Type B pancreatic cell (in vitro differentiated cells): ENCODE measurements around the gene KLHDC4. TPM values are rescaled to one million over a fixed set of nuclear protein-coding genes. Genes with fewer than 3 reads are reported as not detected.

Experiments
- DNase-seq: peaks from one replicate; pipeline ENCODE4 v3.0.0; 2021; ENCODE audit warnings: mixed read lengths; ENCODE audit not compliant: unreplicated experiment; ENCODE audit errors: extremely low spot score
- H3K27ac Mint-ChIP-seq: 2 replicates; pipeline ENCODE4 v1.8.0; 2021; ENCODE audit warnings: mild to moderate bottlenecking, mixed read lengths
- H3K27me3 Mint-ChIP-seq: 2 replicates; pipeline ENCODE4 v1.8.0; 2021; ENCODE audit warnings: mixed read lengths
- H3K36me3 Mint-ChIP-seq: 2 replicates; pipeline ENCODE4 v1.8.0; 2021; ENCODE audit warnings: mixed read lengths
- H3K4me1 Mint-ChIP-seq: one replicate; pipeline ENCODE4 v1.8.0; 2021; ENCODE audit warnings: mixed read lengths; ENCODE audit not compliant: unreplicated experiment
- H3K4me3 Mint-ChIP-seq: 2 replicates; pipeline ENCODE4 v1.8.0; 2021; ENCODE audit warnings: mild to moderate bottlenecking, mixed read lengths
- H3K9me3 Mint-ChIP-seq: 2 replicates; pipeline ENCODE4 v1.8.0; 2021; ENCODE audit warnings: mixed read lengths
- CTCF ChIP-seq: fragments of 200-600 bp; sonication (generic); conservative IDR thresholded peaks from 2 replicates; pipeline ENCODE4 v1.5.0; 2021; ENCODE audit warnings: antibody characterized with exemption, mild to moderate bottlenecking
- total RNA-seq: library from RNA; stranded (reverse); gene quantifications from 2 replicates; pipeline ENCODE4 v1.2.1, GENCODE V29; 2021; ENCODE audit warnings: low replicate concordance

The KLHDC4 gene
- total RNA-seq, 1 donor from 2014 or later, result 43.4 TPM

GRCh38 chr16:87693827-87694226 is 72.0 kb downstream of the KLHDC4 start:
- DNase-seq, result no peak
- Mint-ChIP-seq H3K27me3 (no peaks in the 10 kb centered on the region), H3K4me3 (no peak overlapping the region), H3K27ac (no peak overlapping the region), H3K9me3 (no peaks in the 10 kb centered on the region), H3K4me1 (no peaks in the 10 kb centered on the region), H3K36me3 (no peaks in the 10 kb centered on the region)
- no peak for TF ChIP-seq CTCF

- Mint-ChIP-seq H3K27me3 (no peaks in the 10 kb centered on the region), H3K36me3 (no peaks in the 10 kb centered on the region), H3K9me3 (no peaks in the 10 kb centered on the region), H3K4me3 (no peak overlapping the region), H3K27ac (no peak overlapping the region), H3K4me1 (no peaks in the 10 kb centered on the region)
- DNase-seq, result no peak
- TF ChIP-seq CTCF, result no peak
Measured at GRCh38 chr16:87692756-87693155, 73.0 kb downstream of the KLHDC4 start.

- no peak overlapping the region for H3K4me3 Mint-ChIP-seq
- DNase-seq, result no peak
- TF ChIP-seq CTCF, result no peak
- H3K36me3 Mint-ChIP-seq, result no peaks in the 10 kb centered on the region
- no peak overlapping the region for H3K27ac Mint-ChIP-seq
- H3K9me3 Mint-ChIP-seq, result no peaks in the 10 kb centered on the region
- no peaks in the 10 kb centered on the region for H3K27me3 Mint-ChIP-seq
- H3K4me1 Mint-ChIP-seq, result no peaks in the 10 kb centered on the region
Measured at GRCh38 chr16:87692176-87692575, 73.6 kb downstream of the KLHDC4 start.

GRCh38 chr16:87691686-87692079 is 74.1 kb downstream of the KLHDC4 start:
- DNase-seq, result no peak
- Mint-ChIP-seq H3K4me1 (no peaks in the 10 kb centered on the region), H3K9me3 (no peaks in the 10 kb centered on the region), H3K4me3 (no peak overlapping the region), H3K27ac (no peak overlapping the region), H3K36me3 (no peaks in the 10 kb centered on the region), H3K27me3 (no peaks in the 10 kb centered on the region)
- TF ChIP-seq CTCF, result no peak

- H3K9me3 Mint-ChIP-seq, result no peaks in the 10 kb centered on the region
- H3K4me3 Mint-ChIP-seq, result no peak overlapping the region
- no peaks in the 10 kb centered on the region for H3K36me3 Mint-ChIP-seq
- no peak for DNase-seq
- no peaks in the 10 kb centered on the region for H3K27me3 Mint-ChIP-seq
- no peak for TF ChIP-seq CTCF
- no peaks in the 10 kb centered on the region for H3K4me1 Mint-ChIP-seq
- H3K27ac Mint-ChIP-seq, result no peak overlapping the region
Measured at GRCh38 chr16:87690911-87691685, 74.7 kb downstream of the KLHDC4 start.
